HepG2 (cell line): ENCODE measurements around the gene TMCC2. TPM values are rescaled to one million over a fixed set of nuclear protein-coding genes. Genes with fewer than 3 reads are reported as not detected.
A peak's percentile ranks its signal among the peaks of the same experiment; 100 is the strongest.

Experiments
- CCAR2 ChIP-seq: fragments of 200-400 bp; formaldehyde crosslinking; optimal IDR thresholded peaks from 2 replicates; pipeline ENCODE3; 2018; ENCODE audit warnings: low read depth, mild to moderate bottlenecking, low read length, moderate library complexity
- CHD4 ChIP-seq: fragments of 200-600 bp; sonication (generic); IDR thresholded peaks from 2 replicates; pipeline ENCODE4 v1.7.0; 2017; ENCODE audit warnings: mild to moderate bottlenecking, low read length, borderline replicate concordance
- EEA1 ChIP-seq: sonication (generic); formaldehyde crosslinking; IDR thresholded peaks from 2 replicates; pipeline ENCODE4 v1.5.1; 2020; ENCODE audit warnings: mild to moderate bottlenecking, missing genetic modification reagents, borderline replicate concordance
- NR3C1 ChIP-seq: sonication (generic); formaldehyde crosslinking; IDR thresholded peaks from 2 replicates; pipeline ENCODE4 v1.4.0; 2020; ENCODE audit warnings: missing genetic modification reagents
- RXRA ChIP-seq: sonication (generic); formaldehyde crosslinking; IDR thresholded peaks from 2 replicates; pipeline ENCODE4 v1.5.1; 2020; ENCODE audit warnings: missing genetic modification reagents
- SIN3B ChIP-seq: fragments of 150-350 bp; IDR thresholded peaks from 2 replicates; pipeline ENCODE4 v1.6.1; 2014; ENCODE audit warnings: low read length
- SMARCC2 ChIP-seq: fragments of 450-650 bp; IDR thresholded peaks from 2 replicates; pipeline ENCODE4 v1.6.1; 2017; ENCODE audit warnings: antibody characterized with exemption, mild to moderate bottlenecking
- ZC3H4 ChIP-seq: sonication (generic); formaldehyde crosslinking; IDR thresholded peaks from 2 replicates; pipeline ENCODE4 v1.4.0; 2020; ENCODE audit warnings: missing genetic modification reagents, borderline replicate concordance
- ZMYM3 ChIP-seq: sonication (generic); formaldehyde crosslinking; IDR thresholded peaks from 2 replicates; pipeline ENCODE4 v1.5.1; 2020; ENCODE audit warnings: mild to moderate bottlenecking, missing genetic modification reagents
- ZNF143 ChIP-seq: sonication (generic); formaldehyde crosslinking; IDR thresholded peaks from 2 replicates; pipeline ENCODE4 v1.4.0; 2020; ENCODE audit warnings: missing genetic modification reagents
- ZNF180 ChIP-seq: sonication (generic); formaldehyde crosslinking; IDR thresholded peaks from 2 replicates; pipeline ENCODE4 v1.4.0; 2020; ENCODE audit warnings: low read depth, missing genetic modification reagents, borderline replicate concordance
- ZNF224 ChIP-seq: sonication (generic); formaldehyde crosslinking; IDR thresholded peaks from 2 replicates; pipeline ENCODE4 v1.5.0; 2020; ENCODE audit warnings: mild to moderate bottlenecking, missing genetic modification reagents
- ZNF292 ChIP-seq: sonication (generic); formaldehyde crosslinking; IDR thresholded peaks from 2 replicates; pipeline ENCODE4 v1.8.1; 2022; ENCODE audit warnings: mild to moderate bottlenecking, low read depth, missing genetic modification reagents, borderline replicate concordance
- ZNF644 ChIP-seq: IDR thresholded peaks from 2 replicates; pipeline ENCODE4 v1.6.1; 2016; ENCODE audit warnings: low read depth
- ZNF660 ChIP-seq: sonication (generic); formaldehyde crosslinking; IDR thresholded peaks from 2 replicates; pipeline ENCODE4 v1.5.1; 2020; ENCODE audit warnings: mild to moderate bottlenecking, low read depth, missing genetic modification reagents, borderline replicate concordance
- polyA plus RNA-seq, 8 experiments: library from polyadenylated mRNA; depleted of rRNA in 3 of 8; stranded (reverse) in 7 of 8; unstranded in 1 of 8; fragments of >200 nt; fragmentation: Illumina TruSeq in 4 of 8; extraction: Trizol in 4 of 8; gene quantifications; 2 replicates each; pipeline versions ENCODE4 v1.2.1 to v1.2.3, GENCODE V29; 2011 to 2016; ENCODE audit warnings: low read depth in 4 of 8, missing spikeins in 1 of 8, mixed read lengths in 1 of 8; ENCODE audit not compliant: insufficient read depth in 1 of 8
- total RNA-seq, 5 experiments: library from RNA; depleted of rRNA; stranded (reverse); fragments of >200 nt; fragmentation: Illumina TruSeq; extraction: Trizol; gene quantifications; 2 replicates each; pipeline ENCODE4 v1.2.3, GENCODE V29; 2016; ENCODE audit warnings: low read depth in 1 of 5
- TF ChIP-seq, protein P1 (sequence below): IDR thresholded peaks from 2 replicates; pipeline ENCODE4 v1.6.1; 2012; ENCODE audit warnings: low read length, improper control_type of control experiment
- TF ChIP-seq, protein P2 (sequence below): sonication (generic); formaldehyde crosslinking; IDR thresholded peaks from 2 replicates; pipeline ENCODE4 v1.4.0; 2020; ENCODE audit warnings: missing genetic modification reagents
- TF ChIP-seq, protein P3 (sequence below): sonication (generic); formaldehyde crosslinking; IDR thresholded peaks from 2 replicates; pipeline ENCODE4 v1.4.0; 2020; ENCODE audit warnings: missing genetic modification reagents

TMCC2 gene
- total and polyA plus RNA-seq, 2 of the 13 experiments (the other 11 are each of a cell fraction or from before 2014, with no cell fraction given), result 0.12 to 0.24 TPM

DNA sequence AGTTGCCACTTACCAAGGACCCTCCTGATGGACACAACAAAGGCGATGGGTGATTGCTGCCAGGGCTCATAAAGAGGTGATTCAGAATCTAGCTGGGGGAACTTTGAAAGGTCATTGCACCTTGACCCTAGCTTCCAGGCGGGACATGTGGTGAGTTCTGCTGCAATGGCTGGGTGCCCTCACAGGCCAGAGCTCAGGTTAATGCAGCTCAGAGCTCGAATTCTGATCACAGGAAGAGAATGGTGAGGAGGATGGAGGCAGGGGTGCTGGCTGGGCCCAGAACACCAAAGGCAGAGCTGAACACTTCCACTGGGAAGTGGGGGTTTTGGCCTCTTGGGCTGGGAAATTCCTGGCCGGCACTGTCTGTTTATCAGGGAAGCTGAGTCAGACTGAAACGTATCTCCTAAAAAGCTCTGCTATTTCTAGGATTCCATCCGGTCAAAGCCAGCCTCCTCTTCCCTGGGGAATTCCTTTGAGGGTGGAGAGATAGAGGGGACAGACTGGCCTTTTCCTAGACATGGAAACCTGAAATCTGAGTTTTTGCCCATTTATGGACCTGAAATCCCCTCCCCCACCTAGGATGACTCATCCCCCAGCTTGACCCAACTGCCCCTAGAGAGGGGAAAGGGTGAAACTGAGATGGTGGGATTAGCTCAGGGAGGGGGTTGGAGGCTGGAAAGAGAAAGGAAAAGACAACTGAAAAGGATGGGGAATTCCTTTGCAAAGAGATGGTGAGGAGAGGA is 66.6 kb downstream of the TMCC2 start (continued):
- TF ChIP-seq, protein P1, sequence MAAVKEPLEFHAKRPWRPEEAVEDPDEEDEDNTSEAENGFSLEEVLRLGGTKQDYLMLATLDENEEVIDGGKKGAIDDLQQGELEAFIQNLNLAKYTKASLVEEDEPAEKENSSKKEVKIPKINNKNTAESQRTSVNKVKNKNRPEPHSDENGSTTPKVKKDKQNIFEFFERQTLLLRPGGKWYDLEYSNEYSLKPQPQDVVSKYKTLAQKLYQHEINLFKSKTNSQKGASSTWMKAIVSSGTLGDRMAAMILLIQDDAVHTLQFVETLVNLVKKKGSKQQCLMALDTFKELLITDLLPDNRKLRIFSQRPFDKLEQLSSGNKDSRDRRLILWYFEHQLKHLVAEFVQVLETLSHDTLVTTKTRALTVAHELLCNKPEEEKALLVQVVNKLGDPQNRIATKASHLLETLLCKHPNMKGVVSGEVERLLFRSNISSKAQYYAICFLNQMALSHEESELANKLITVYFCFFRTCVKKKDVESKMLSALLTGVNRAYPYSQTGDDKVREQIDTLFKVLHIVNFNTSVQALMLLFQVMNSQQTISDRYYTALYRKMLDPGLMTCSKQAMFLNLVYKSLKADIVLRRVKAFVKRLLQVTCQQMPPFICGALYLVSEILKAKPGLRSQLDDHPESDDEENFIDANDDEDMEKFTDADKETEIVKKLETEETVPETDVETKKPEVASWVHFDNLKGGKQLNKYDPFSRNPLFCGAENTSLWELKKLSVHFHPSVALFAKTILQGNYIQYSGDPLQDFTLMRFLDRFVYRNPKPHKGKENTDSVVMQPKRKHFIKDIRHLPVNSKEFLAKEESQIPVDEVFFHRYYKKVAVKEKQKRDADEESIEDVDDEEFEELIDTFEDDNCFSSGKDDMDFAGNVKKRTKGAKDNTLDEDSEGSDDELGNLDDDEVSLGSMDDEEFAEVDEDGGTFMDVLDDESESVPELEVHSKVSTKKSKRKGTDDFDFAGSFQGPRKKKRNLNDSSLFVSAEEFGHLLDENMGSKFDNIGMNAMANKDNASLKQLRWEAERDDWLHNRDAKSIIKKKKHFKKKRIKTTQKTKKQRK, result no peak
- no peak for TF ChIP-seq SIN3B
- TF ChIP-seq ZMYM3 (CRISPR knock-in tag), result peak; percentile 57
- no peak for TF ChIP-seq SMARCC2
- TF ChIP-seq, protein P2, sequence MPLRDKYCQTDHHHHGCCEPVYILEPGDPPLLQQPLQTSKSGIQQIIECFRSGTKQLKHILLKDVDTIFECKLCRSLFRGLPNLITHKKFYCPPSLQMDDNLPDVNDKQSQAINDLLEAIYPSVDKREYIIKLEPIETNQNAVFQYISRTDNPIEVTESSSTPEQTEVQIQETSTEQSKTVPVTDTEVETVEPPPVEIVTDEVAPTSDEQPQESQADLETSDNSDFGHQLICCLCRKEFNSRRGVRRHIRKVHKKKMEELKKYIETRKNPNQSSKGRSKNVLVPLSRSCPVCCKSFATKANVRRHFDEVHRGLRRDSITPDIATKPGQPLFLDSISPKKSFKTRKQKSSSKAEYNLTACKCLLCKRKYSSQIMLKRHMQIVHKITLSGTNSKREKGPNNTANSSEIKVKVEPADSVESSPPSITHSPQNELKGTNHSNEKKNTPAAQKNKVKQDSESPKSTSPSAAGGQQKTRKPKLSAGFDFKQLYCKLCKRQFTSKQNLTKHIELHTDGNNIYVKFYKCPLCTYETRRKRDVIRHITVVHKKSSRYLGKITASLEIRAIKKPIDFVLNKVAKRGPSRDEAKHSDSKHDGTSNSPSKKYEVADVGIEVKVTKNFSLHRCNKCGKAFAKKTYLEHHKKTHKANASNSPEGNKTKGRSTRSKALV (CRISPR knock-in tag), result no peak
- no peak for TF ChIP-seq CHD4
- 0 out of 2 replicates have a peak, but pooled peaks have one; percentile 32 for TF ChIP-seq ZNF644 (CRISPR knock-in tag)
- TF ChIP-seq ZNF180 (CRISPR knock-in tag), result no peak
- TF ChIP-seq EEA1 (CRISPR knock-in tag), result no peak
- TF ChIP-seq ZNF224, result no peak
- no peak for TF ChIP-seq NR3C1
- no peak for TF ChIP-seq CCAR2
- TF ChIP-seq, protein P3, sequence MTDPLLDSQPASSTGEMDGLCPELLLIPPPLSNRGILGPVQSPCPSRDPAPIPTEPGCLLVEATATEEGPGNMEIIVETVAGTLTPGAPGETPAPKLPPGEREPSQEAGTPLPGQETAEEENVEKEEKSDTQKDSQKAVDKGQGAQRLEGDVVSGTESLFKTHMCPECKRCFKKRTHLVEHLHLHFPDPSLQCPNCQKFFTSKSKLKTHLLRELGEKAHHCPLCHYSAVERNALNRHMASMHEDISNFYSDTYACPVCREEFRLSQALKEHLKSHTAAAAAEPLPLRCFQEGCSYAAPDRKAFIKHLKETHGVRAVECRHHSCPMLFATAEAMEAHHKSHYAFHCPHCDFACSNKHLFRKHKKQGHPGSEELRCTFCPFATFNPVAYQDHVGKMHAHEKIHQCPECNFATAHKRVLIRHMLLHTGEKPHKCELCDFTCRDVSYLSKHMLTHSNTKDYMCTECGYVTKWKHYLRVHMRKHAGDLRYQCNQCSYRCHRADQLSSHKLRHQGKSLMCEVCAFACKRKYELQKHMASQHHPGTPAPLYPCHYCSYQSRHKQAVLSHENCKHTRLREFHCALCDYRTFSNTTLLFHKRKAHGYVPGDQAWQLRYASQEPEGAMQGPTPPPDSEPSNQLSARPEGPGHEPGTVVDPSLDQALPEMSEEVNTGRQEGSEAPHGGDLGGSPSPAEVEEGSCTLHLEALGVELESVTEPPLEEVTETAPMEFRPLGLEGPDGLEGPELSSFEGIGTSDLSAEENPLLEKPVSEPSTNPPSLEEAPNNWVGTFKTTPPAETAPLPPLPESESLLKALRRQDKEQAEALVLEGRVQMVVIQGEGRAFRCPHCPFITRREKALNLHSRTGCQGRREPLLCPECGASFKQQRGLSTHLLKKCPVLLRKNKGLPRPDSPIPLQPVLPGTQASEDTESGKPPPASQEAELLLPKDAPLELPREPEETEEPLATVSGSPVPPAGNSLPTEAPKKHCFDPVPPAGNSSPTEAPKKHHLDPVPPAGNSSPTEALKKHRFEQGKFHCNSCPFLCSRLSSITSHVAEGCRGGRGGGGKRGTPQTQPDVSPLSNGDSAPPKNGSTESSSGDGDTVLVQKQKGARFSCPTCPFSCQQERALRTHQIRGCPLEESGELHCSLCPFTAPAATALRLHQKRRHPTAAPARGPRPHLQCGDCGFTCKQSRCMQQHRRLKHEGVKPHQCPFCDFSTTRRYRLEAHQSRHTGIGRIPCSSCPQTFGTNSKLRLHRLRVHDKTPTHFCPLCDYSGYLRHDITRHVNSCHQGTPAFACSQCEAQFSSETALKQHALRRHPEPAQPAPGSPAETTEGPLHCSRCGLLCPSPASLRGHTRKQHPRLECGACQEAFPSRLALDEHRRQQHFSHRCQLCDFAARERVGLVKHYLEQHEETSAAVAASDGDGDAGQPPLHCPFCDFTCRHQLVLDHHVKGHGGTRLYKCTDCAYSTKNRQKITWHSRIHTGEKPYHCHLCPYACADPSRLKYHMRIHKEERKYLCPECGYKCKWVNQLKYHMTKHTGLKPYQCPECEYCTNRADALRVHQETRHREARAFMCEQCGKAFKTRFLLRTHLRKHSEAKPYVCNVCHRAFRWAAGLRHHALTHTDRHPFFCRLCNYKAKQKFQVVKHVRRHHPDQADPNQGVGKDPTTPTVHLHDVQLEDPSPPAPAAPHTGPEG (CRISPR knock-in tag), result no peak
- TF ChIP-seq ZNF292 (CRISPR knock-in tag), result peak; percentile 65; the same call in 1 of the 2 replicates
- TF ChIP-seq ZNF660 (CRISPR knock-in tag), result no peak
- no peak for TF ChIP-seq ZNF143 (CRISPR knock-in tag)
- TF ChIP-seq RXRA (CRISPR knock-in tag), result peak; percentile 98
- TF ChIP-seq ZC3H4 (CRISPR knock-in tag), result no peak
